ENCODE data around the gene SERPINB13.

Gene SERPINB13, protein sequence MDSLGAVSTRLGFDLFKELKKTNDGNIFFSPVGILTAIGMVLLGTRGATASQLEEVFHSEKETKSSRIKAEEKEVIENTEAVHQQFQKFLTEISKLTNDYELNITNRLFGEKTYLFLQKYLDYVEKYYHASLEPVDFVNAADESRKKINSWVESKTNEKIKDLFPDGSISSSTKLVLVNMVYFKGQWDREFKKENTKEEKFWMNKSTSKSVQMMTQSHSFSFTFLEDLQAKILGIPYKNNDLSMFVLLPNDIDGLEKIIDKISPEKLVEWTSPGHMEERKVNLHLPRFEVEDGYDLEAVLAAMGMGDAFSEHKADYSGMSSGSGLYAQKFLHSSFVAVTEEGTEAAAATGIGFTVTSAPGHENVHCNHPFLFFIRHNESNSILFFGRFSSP

DNA sequence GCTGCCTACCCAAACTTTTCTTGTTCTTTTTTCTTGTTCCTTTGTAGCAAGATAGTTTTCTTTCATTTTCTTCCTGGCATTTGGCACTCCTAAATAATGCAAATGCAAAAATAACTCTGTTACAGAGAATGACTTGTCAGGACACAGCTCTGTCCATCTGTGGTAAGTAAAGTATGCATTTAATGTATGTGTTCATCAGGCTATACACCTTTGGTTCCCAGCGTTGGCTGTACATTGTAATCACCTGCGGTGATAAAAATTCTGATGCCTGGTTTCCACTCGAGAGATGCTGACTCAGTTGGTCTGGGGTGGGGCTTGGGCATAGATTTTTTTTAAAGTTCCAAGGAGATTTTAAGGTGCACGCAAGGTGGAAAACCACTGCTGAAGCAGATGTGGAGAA is at the start of gene SERPINB13:
Gene SERPINB13 (plus strand): TSS at position 378 of the 400 bp plus-strand sequence. CDS start 1,325 bp downstream, outside the sequence.
- no peak for DNase-seq

DNA sequence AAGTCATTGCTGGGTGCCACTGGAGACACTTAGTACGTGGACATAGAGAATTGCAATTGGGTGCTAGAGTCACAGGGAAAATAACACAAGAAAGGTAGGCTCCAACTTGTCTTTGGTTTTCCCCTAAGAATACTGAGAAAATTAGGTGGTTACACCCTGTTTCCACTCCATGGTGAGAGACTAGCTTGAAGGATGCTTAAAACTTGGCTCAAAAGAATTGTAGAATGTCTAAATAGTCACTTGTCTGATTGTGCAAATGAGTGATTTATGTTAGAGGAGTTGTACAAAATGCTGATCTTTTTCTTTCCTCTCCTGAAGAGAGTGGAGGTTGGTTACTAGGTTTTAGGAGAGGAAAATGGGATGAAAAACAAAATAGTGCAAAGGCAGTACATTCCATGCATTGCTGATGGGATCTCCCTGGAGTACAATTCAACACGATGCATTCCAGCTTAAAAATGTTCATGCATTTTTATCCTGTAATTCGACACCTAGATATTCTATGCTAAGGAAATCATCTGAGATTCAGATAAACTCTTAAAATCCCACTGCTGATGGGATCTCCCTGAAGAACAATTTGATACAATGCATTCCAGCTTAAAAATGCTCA is 47.1 kb upstream of the SERPINB13 start:
- DNase-seq = peak; percentile 93

DNA sequence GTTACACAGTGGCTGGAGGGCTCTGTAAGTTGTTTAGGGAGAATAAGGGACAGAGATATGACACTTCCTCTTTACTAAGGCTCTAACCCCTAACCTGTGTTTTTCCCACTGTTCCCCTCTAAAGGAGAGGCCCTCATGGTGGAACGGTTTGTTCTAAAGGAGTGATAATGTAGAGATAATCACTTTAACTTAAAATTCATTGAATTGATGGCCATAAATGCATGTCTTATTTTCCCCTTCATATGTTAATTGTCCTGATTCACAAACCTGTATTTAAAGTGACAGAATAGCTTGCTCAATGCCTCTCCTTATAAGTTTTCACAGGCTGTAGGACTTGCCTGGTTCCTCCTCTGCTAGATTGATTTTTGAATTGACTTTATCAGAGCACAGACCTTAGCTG is 45.1 kb upstream of the SERPINB13 start, which contains the start of gene SERPINB12:
Gene SERPINB12 (plus strand): TSS at position 301 of the 400 bp plus-strand sequence. CDS start 13,791 bp downstream, outside the sequence.
- DNase-seq = no peak

DNA sequence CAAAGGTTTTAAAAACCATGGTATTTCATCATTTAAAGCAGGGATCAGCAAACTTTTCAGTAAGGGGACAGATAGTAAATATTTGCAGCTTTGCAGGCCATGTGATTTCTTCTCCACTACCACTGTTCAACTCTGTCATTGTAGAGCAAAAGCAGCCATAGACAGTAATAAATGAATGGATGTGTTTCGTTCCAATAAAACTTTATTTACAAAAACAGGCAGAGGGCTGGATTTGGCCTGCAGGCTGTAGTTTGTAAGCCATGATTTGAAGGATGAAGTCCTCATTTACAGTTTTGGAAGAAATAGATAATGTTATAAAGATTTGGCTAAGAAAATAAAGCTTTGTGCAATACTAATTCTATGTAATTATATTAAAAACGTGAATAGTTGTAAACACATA is 43.1 kb upstream of the SERPINB13 start:
- no peak for DNase-seq

DNA sequence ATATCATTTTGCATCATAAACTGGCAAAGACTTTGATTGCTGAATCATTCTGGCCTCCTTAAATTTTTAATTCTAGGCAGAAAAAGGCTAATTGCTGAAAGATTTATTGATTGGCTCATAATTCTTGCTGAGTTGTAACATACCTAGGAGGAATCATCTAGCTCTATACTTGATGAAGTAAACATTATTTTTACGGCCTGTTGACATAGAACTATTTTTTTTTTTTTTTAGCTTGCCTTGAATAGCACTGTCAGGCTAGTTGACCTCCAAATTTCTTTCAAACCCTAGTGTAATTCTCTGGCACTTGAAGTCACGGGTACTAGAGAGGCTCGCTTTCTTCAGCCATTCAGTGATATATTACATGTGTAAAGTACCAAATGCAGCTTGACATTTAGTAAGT is 42.1 kb upstream of the SERPINB13 start:
- peak; percentile 7 for DNase-seq

DNA sequence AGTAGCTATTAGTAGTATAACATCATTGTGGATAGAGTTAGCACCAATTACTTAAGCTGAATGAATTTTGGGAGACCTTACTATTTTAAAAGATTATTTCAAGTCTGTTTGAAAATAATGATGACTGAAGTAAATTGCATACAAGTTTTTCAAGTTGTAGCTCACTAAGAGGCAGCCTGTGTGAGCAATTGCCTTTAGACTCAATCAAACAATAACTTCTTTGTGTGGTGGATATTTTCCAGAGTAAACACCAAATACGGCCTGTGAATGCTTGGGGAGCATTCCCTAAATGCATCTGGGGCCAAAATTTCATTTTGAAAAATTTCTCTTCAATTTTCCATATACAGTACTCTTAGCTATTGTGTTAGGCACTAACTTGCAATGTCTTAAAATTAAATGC is 37.1 kb upstream of the SERPINB13 start:
- no peak for DNase-seq

DNA sequence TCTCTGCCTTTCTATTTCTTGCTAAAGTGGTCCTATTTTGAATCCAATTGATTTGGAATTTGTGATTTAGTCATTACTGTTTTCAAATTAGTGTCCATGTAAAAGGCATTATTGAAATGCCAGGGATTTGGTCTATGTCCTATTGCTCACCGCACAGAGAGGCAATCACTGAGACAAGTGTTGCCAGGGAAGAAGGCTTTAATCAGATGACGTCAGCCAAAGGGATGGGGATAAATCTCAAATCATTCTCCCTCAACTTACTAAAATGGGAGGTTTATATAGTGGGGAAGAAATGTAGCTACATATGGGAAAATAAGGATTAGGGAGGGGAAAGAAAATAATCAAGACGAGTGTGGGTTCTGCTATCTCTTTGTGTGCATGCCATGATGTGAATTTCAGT is 35.4 kb upstream of the SERPINB13 start:
- no peak for DNase-seq

DNA sequence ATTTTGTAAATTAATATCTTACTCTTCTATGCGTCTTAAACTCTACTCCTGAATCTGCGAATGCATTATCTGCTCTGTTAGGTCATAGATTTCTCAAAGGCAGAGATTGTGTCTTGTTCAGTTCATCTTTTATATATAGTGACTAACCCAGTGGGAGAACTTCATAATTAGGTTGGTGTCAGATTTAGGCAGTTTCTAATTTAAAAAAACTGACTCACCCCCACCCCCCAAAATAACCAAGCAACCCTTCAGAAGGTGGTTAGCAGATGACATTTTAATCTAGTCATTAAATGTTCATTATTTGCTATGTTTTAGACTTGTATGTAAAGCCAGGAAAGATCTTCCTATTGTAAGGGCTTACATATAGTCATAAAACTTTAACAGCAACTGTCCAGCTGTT is 34.6 kb upstream of the SERPINB13 start:
- no peak for DNase-seq

DNA sequence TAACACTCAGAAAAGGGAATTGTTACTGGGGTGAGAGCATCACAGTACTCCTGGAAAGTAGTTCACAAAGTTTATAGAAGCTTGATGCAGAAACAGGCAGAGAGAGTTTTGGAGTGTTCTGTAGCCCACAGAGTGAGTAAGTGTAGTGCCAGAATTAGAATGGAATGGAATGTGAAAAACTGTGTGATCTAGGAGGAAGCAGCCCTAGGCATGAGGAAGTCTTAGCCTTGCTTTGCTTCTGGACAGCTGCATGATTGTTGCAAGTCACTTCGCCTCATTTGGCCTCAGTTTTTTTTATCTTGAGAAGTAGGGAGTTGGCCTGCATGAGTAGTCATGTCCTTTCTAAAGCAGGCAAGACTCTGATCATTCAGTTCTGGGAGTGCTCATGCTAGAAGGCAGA is 34.1 kb upstream of the SERPINB13 start:
- peak; percentile 94 for DNase-seq

DNA sequence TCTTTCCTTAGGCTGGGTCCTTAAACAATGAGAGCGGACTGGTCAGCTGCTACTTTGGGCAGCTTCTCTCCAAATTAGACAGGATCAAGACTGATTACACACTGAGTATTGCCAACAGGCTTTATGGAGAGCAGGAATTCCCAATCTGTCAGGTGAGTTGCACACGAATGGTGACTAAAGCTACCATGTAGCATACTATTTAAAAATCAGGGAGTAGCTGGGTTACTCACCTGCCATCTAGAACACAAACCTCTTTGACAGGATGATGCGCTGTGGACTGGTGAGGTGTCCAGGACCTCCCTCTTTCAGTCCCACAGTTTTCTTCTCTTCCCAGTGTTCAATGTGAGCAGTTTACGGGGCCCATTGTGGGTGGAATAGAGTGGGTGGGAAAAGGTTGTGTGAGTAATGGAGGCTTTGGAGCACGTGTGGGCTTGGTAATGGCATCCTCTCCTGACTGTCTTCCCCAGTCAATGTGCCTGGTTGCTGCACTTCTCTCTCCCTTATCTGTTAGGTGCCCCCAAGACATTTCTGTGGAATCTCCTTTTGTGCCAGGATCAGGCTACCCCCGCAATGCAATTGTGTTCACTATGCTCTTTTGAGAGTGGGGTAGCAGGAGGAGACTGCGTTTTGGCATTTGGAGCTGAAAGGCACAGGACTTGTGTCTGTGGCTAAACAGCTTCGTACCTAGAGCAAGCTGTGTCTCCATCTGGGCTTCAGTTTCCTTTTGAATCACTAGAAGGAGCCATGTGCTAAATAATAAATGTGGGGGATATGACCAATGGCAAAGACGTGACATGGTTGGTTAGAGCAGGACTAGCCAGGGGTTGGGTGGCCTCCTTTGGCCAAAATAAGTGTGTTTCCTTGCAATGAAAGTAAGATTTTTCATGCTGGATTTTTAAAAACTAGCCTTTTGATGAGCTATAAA is 27.3 kb upstream of the SERPINB13 start:
- no peak for DNase-seq

DNA sequence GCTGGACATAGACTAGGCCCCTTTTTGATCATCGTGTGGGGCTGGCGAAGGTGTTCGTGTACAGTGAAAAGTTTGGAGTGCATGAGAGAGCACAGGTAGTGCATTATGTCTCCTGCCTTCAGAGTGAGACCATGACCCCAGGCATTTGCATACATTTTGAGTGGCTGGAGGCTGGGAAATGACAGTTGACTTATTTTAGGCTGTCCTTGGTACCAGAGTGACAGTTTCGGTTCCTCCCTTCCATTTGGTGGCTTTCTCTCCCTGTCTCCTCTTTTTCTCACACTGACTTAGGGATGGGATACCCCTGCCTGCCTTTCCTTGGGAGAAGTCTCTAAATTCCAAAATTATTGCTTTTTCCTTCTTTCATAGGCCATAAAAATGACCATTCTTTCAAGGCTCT is 24.9 kb upstream of the SERPINB13 start:
- no peak for DNase-seq

DNA sequence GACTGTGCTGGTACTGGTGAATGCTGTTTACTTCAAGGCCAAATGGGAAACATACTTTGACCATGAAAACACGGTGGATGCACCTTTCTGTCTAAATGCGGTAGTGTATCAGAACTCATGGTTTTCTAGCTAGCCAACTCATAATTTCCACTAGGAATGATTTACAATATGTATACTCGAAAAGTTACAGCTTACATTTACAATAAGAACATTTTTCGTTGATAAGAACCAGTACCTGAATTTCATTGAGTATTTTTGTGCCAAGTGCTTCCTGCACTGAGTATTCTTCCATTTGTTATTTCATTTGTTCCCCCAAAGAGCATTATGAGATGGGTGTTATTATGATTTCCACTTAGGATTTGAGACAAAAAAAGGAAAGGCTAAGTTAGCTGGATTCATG is 23.1 kb upstream of the SERPINB13 start:
- DNase-seq = no peak

DNA sequence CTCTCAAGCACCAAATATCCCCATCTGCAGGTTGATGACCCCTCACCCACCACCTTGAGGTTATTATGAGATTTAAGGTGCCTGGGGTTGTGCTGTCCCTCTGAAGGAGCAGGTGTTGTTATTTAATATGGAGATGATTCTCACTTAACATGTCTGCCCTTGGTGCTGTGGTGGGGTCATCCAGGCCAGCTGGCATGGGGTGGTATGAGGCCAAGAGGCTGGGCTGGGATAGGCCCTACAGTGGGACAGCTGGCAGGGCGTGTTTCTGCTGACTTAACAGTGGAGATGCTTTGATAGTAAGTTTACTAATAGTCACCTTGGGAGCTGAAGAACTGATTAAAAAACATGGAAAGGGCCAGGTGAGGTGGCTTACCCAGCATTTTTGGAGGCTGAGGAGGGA is 22.6 kb upstream of the SERPINB13 start:
- no peak for DNase-seq

DNA sequence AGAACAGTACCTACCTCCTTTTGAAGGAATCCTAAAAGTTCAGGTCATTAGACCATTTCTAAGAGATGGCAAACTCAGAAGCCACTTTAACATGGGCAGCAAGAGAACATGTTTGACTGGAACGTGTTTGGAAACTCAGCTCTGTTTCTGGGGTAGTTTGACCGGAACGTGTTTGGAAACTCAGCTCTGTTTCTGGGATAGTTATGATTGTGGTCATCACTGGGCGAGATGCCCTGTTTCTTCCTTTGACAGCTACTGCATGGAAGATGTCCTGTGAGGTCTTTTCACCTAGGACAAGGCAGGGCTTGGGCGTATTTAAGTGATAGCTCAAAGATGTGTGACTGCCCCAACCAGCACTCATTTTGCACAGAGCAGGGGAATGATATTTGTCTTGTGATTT is 19.9 kb upstream of the SERPINB13 start:
- DNase-seq = no peak

DNA sequence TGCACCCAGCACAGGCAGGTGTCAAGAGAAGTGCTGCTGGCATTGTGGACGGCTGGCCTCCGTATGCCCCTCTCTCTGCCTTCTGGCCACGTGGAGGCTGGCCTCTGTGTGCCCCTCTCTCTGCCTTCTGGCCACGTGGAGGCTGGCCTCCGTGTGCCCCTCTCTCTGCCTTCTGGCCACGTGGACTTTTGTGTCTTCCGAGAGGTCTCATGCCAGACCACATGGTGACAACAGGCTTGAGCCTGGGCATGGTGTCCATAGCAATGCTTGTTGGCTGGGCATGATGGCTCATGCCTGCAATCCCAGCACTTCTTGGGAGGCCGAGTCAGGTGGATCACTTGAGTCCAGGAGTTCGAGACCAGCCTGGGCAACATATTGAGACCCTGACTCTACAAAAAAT is 19.3 kb upstream of the SERPINB13 start:
- DNase-seq = no peak

DNA sequence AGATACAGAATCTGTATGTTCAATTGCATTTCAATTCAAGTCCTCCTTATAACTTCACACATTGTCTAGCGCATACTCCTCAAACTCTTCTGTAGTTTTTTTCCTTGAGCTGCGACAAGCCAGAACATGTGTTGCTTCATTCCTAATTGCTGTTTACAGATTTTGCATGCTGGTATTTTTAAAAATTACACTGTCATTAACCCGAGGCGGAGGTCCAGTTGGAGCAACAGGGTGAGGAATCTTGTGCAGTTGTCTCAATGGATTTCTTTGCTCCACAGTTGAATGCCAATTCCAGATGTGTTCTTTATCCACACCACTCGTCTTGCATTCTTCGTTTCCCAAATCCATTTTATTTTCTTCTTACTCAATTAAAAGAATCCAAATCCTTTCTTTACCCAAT is 16.4 kb upstream of the SERPINB13 start:
- no peak for DNase-seq

DNA sequence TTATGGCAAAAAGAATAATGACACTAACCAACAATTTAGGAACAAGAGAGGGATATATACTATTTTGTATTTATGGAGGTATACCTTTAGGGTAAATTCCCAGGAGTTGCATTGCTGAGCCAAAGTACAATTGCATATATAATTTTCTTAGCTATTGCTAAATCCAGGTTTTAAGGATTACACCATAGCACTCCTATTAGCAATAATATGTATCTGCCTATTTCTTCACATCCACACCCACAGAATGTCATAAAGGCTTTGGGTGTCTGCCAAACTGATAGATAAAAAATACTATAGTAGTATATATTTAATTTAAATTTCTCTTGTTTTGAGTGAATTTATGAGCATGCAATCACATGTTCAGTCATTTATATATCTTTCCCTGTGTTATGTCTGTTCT is 11.5 kb upstream of the SERPINB13 start:
- DNase-seq = no peak

DNA sequence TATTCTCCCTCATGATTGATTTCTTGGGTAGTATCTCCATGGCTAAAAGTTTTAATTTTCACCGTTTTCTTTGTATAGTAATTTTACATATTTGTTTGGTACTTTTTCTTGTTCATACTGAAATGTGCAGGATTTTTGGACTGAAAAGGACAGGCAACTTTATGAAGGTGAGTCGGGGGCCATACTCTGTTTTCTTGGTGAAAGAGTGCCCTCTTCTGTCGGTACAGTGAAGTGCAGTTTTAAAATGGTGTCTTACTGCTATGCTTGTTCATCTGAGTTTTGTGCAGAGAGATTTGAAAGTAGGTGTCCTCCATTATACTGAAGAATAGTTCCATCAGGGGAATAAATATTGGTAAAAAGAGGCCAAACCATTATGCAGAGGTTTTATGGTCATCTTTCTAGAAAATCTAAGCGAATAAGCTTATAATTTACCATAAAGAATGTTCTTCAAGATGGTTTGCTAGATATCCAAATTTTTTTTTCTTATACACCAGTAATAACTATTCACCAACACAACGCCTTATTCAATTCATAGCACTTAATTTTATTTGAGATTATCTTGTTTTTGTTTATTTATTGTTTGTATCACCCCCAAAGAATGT is 8.7 kb upstream of the SERPINB13 start:
- DNase-seq = peak; percentile 61

DNA sequence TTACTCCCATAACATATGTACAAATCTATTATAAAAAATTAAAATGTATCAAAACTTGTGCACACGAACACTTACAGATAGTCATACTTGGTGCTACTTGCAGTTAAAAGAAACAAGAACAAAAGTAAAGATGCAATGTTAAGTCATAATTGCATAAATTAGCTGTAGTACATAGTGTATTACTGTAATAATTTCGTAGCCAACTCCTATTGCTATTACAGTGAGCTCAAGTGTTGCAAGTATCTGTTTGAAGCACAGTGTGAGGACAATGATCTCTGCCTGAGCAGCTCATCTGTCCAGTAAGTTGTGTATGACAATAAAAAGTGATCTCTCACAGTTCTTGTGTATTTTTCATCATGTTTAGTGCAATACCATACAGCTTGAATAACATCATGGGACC is 7.5 kb upstream of the SERPINB13 start:
- no peak for DNase-seq

DNA sequence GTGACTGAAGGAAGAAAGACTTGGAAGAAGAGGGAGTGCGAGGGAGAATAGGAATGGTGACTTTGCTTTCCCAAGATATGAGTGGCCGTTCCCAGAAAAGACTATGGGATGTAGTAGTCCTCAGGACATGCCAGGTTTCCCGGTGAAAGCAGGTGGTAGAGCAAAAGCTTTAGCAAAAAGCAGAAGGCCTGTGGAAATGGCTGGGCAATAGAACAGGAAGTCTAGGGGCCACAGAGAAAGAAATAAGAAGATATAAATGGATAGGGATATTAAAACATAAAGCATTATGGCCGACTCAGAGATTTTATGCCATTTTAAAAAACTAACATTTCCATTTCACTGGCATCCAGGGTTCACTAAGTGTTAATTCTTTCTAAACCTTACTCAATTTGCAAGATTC is 1.2 kb upstream of the SERPINB13 start:
- no peak for DNase-seq

DNA sequence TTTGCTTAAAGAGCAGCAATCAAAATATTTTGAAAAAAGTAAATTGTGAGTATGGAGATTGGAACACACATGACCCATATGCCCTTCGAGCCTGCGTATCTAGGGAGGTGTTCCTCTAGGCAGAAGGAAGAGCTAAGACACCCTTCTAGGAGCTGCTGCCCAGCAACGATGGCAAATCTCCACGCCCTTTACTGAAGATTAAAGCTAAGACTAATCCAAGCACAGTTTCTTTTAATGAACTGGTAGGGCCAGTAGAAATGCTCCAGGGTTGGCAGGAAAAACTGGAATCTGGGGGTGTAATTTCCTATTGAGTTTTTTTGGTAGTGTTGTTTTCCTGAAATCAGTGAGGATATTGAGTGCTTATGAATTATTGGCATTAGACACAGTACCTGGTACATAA is 712 bp upstream of the SERPINB13 start:
- no peak for DNase-seq

DNA sequence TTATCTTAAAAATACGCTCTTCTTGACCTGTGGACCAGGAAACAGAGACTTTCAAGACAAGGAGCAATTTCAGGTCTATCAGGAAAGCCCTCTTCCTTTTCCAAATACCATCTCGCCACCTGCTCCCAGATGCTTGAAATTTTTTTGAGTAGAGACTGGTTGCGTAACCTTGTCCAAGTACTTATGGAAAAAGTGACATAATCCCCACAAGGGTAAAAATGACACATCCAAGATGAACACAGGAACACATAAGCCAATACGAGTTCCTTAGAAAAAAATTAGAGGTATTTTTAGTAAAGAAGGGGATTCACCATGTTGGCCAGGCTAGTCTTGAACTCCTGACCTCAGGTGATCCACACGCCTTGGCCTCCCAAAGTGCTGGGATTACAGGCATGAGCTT is 1.8 kb downstream of the SERPINB13 start:
- no peak for DNase-seq

DNA sequence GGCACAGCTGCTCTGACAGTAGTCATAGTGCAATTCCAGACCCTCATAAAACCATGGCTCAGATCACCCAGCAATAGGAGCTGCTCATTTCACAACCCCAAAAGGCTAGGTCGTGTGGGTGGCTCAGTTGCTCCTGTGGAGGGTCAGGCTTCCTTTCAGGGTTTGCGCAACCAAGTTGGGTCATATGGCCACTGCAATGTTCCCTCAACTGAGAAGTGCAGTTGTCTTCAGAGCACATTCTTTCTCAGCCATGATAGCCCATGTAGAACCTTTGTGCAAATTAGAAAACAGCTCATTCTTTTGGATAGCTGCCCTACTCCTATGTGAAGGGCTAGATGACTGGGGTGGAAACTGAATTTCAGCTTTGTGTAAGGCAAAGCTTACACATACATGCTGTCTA is 3.2 kb downstream of the SERPINB13 start:
- DNase-seq = peak; percentile 31
